LHCN-M2 (cell line): ENCODE data around the gene SP140L. TPM values are rescaled to one million over a fixed set of nuclear protein-coding genes. Genes with fewer than 3 reads are reported as not detected.
"Not testable (repeated sequence)": the region's sequence is repeated elsewhere in the genome, so short reads cannot be mapped to it uniquely, and the experiment has no call there.

Source experiments
- DNase-seq: peaks from one replicate; pipeline ENCODE4 v3.0.0-alpha.2; 2012; ENCODE audit warnings: low read depth
- total RNA-seq: library from RNA; depleted of rRNA; stranded (reverse); fragments of >200 nt; gene quantifications from 2 replicates; pipeline ENCODE4 v1.2.3, GENCODE V29; 2014

Gene SP140L
- total RNA-seq, 1 experiment from 2014 or later: 25.4 TPM

GRCh38 chr2:230362030-230362691 is 35.2 kb downstream of the SP140L start:
- DNase-seq: no peak

GRCh38 chr2:230382108-230382507 is 55.1 kb downstream of the SP140L start:
- DNase-seq: no peak

- DNase-seq: no peak
Measured at GRCh38 chr2:230383453-230383852, 56.5 kb downstream of the SP140L start.

GRCh38 chr2:230384986-230385385 is 58.0 kb downstream of the SP140L start:
- DNase-seq: no peak

- no peak for DNase-seq
Measured at GRCh38 chr2:230394301-230394700, 67.3 kb downstream of the SP140L start.

- DNase-seq: not testable (repeated sequence)
Measured at GRCh38 chr2:230398698-230399097, 71.7 kb downstream of the SP140L start.

- DNase-seq: no peak
Measured at GRCh38 chr2:230400041-230400440, 73.0 kb downstream of the SP140L start.

- DNase-seq: no peak
Measured at GRCh38 chr2:230400454-230400853, 73.5 kb downstream of the SP140L start.

GRCh38 chr2:230401026-230401425 is 74.0 kb downstream of the SP140L start:
- DNase-seq: not testable (repeated sequence)

- no peak for DNase-seq
Measured at GRCh38 chr2:230403746-230404145, 76.8 kb downstream of the SP140L start.

GRCh38 chr2:230405824-230406223 is 78.8 kb downstream of the SP140L start:
- DNase-seq: no peak

GRCh38 chr2:230408244-230408842 is 81.3 kb downstream of the SP140L start:
- DNase-seq: peak; percentile 90

GRCh38 chr2:230409316-230409715 is 82.3 kb downstream of the SP140L start:
- DNase-seq: not testable (repeated sequence)

GRCh38 chr2:230410263-230410662 is 83.3 kb downstream of the SP140L start:
- no peak for DNase-seq

GRCh38 chr2:230410861-230411569 is 84.0 kb downstream of the SP140L start:
- DNase-seq: no peak

- DNase-seq: peak; percentile 58
Measured at GRCh38 chr2:230411570-230412370, 84.8 kb downstream of the SP140L start.

GRCh38 chr2:230412371-230412711 is 85.3 kb downstream of the SP140L start:
- no peak for DNase-seq

- DNase-seq: no peak
Measured at GRCh38 chr2:230412846-230413245, 85.9 kb downstream of the SP140L start.

- peak; percentile 30 for DNase-seq
Measured at GRCh38 chr2:230413479-230413878, 86.5 kb downstream of the SP140L start.

- no peak for DNase-seq
Measured at GRCh38 chr2:230414302-230414701, 87.3 kb downstream of the SP140L start.

- DNase-seq: peak; percentile 82
Measured at GRCh38 chr2:230416061-230416721, 89.2 kb downstream of the SP140L start, which contains the start of gene SP100. SP100 (plus strand) TSS chr2:230416201; CDS start chr2:230416297, 96 bp downstream.
